Stimulated activated CD4-positive, alpha-beta T cell treated with anti-CD3 and anti-CD28 coated beads, Interleukin-15, amount 100 ng/mL, for 1 hour (primary cell): ENCODE results near the gene DOCK10.
"Not testable (repeated sequence)": the region's sequence is repeated elsewhere in the genome, so short reads cannot be mapped to it uniquely, and the experiment has no call there.

Source experiments
- DNase-seq, 2 donors: peaks; one replicate each; pipeline ENCODE4 v3.0.0-alpha.2; 2020; ENCODE audit warnings: low read depth in 1 of 2, low spot score in 1 of 2

Gene DOCK10

GRCh38 chr2:224925061-224925809 lies 117.0 kb downstream of the DOCK10 start:
- DNase-seq: no peak

GRCh38 chr2:224924631-224925030 lies 117.6 kb downstream of the DOCK10 start:
- no peak for DNase-seq

- no peak for DNase-seq
These were observed 120.0 kb downstream of the DOCK10 start for GRCh38 chr2:224922142-224922727.

GRCh38 chr2:224919472-224920110 lies 122.7 kb downstream of the DOCK10 start:
- no peak for DNase-seq

- no peak for DNase-seq
These were observed 123.4 kb downstream of the DOCK10 start for GRCh38 chr2:224918626-224919471.

GRCh38 chr2:224917246-224917645 lies 125.0 kb downstream of the DOCK10 start:
- DNase-seq: not testable (repeated sequence)

- no peak for DNase-seq
These were observed 127.1 kb downstream of the DOCK10 start for GRCh38 chr2:224915136-224915535.

- no peak for DNase-seq
These were observed 131.7 kb downstream of the DOCK10 start for GRCh38 chr2:224910574-224910925.

GRCh38 chr2:224909885-224910573 lies 132.2 kb downstream of the DOCK10 start:
- no peak for DNase-seq

- DNase-seq: no peak
These were observed 133.4 kb downstream of the DOCK10 start for GRCh38 chr2:224908818-224909217.

- no peak for DNase-seq
These were observed 137.9 kb downstream of the DOCK10 start for GRCh38 chr2:224904381-224904780.

GRCh38 chr2:224903621-224904020 lies 138.6 kb downstream of the DOCK10 start:
- DNase-seq: no peak

- DNase-seq: no peak
These were observed 141.1 kb downstream of the DOCK10 start for GRCh38 chr2:224901121-224901676.

GRCh38 chr2:224895377-224895776 lies 146.9 kb downstream of the DOCK10 start:
- no peak for DNase-seq

- DNase-seq: no peak
These were observed 147.9 kb downstream of the DOCK10 start for GRCh38 chr2:224894356-224894755.

- DNase-seq: no peak
These were observed 148.4 kb downstream of the DOCK10 start for GRCh38 chr2:224893848-224894247.

GRCh38 chr2:224892574-224893204 lies 149.6 kb downstream of the DOCK10 start:
- DNase-seq: no peak

GRCh38 chr2:224890372-224890771 lies 151.9 kb downstream of the DOCK10 start:
- no peak for DNase-seq

GRCh38 chr2:224887141-224887540 lies 155.1 kb downstream of the DOCK10 start:
- no peak for DNase-seq
